DMS 273 (cell line): Measurements from ENCODE around the gene ZDHHC16.

Experiments used
- DNase-seq: peaks from one replicate; lab custom pipeline; 2025; ENCODE audit not compliant: unreplicated experiment; lab: John Stamatoyannopoulos, UW

Gene ZDHHC16

GRCh38 chr10:97506199-97506991 lies 60.4 kb downstream of the ZDHHC16 start:
- DNase-seq, result no peak
